Measurements from ENCODE around the gene DLD.
"Not testable (repeated sequence)": the region's sequence is repeated elsewhere in the genome, so short reads cannot be mapped to it uniquely, and the experiment has no call there.

The DLD gene

GRCh38 chr7:107944411-107945169 lies 53.6 kb downstream of the DLD start:
- DNase-seq = no peak

DNA sequence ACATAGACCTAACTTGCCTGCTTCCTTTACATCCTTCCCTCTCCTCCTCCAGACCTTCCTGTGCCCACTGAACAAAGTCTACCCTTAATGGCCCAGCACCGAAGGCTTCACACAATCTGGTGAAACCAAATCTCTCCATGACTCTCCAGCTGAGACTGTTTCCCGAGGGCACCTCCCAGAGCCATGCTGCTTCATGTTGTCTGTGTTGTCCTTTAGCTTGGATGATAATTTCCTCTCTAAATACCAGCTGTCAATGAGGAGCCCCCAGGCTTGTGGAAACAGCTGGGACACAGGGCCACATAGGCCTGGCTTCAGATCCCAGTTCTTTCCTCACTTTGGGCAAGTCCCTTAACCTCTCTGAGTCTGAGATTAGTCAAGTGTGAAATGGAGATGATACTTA lies 54.3 kb downstream of the DLD start:
- no peak for DNase-seq

GRCh38 chr7:107946451-107946850 lies 55.5 kb downstream of the DLD start:
- DNase-seq = no peak

- peak in 1 of 56 donors; percentile 8 for DNase-seq
Observed at GRCh38 chr7:107946881-107947280, 55.9 kb downstream of the DLD start.

GRCh38 chr7:107948645-107949442 lies 57.9 kb downstream of the DLD start:
- DNase-seq = no peak

GRCh38 chr7:107949443-107949935 lies 58.5 kb downstream of the DLD start:
- no peak for DNase-seq

DNA sequence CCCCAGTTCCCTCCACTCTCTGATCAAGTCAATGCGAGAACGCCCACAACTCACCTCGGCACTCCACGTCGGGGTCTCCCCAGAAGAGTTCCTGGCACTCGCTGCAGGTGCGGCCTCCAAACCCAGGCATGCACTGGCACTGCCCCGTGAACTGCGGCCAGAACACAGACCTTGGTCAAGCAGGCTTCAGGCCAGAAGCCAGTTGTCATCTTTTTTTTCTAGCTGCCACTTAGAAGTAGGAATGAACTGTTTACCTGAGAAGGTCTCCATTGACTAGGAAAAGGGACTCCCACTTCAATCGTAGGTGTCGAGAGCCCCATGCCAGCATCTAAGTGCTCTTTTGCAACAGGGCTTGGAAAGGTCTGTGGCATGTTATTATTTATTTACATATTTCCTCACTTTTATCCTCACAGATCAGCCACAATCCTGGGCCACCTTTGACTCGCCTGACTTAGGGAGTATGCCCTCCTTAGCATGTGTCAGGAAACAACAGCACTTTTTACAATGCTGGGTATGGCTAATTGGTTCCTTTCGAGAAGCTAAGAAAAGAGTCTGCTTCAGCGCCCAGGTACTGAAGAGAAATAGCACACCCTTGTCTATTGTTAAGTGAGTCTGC lies 60.3 kb downstream of the DLD start:
- no peak for DNase-seq

DNA sequence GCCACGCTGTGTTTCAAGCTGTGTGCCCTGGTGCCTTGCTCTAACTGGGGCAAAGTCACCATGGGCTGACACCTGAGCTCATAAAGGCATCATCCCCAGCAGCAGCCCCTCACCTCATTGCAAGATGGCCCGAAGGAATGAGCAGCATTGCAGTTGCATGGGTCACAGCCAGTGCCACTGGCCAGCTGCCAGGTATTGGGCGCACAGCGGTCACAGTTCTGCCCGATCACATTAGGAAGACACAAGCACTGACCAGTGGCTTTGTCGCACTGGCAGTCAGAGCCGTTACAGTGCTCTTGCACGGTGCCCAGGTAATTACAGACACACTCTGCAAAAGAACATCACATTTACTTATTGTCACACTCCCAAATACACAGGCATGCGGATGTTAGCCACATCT lies 60.9 kb downstream of the DLD start:
- no peak for DNase-seq

DNA sequence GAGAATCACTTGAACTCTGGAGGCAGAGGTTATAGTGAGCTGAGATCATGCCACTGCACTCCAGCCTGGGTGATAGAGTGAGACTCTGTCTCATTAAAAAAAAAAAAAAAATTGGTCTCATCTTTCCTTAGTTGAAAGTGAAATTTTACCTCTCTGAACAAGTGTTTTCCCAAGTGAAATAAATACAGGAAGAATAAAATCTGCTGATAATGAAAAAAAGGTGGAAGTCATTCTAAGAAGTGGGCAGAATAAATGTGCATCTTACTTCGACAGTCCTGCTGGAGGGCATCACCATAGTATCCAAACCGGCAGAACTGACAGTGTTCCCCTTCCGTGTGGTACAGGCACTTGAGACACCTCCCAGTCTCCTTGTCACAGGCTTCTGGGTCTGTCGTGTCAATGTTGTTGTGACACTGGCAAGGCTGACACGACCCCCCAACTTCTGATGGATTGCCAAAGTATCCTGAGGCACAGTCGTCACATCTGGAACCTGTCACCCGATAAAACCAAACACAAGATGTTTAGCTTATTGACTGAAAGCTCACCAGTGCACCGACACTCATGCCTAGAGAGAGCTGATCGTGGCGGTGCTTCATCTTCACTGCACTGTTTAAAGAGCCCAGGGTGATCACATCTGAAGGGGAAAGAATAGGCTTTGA lies 62.4 kb downstream of the DLD start:
- no peak for DNase-seq

DNA sequence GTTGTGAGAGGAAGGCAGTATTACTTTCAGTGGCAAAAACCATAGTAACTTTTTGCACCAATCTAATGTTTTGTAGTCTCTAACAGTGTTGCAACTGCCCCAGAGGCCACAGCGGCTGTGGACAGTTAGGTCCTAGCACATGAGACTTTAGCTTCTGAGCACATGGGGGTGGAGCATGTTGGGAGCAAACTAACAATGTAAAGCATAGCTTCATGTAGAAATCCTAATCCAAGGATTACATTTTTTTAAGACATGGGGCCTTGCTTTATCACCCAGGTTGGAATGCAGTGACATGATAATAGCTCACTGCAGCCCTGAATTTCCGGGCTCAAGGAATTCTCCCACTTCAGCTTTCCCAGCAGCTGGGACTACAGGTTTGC lies 62.9 kb downstream of the DLD start:
- DNase-seq = no peak

- DNase-seq = no peak
Observed at GRCh38 chr7:107955394-107955793, 64.4 kb downstream of the DLD start.

GRCh38 chr7:107956950-107957349 lies 66.0 kb downstream of the DLD start:
- DNase-seq = not testable (repeated sequence)

DNA sequence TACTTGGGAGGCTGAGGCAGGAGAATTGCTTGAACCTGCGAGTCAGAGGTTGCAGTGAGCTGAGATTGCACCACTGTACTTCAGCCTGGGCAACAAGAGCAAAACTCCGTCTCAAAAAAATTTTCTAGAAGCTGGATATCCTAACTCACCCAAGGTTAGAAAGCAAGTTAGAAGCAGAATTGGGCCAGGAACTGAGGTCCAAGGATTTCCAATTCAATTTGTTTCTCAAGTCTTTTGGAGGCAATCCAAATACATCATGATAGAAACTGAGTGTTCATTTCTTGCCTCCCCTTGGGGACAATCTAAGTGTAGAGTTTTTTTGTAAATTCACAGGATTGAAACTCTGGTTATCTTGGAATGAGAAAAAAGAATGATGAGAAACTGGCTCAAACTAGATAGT lies 66.5 kb downstream of the DLD start:
- no peak for DNase-seq

DNA sequence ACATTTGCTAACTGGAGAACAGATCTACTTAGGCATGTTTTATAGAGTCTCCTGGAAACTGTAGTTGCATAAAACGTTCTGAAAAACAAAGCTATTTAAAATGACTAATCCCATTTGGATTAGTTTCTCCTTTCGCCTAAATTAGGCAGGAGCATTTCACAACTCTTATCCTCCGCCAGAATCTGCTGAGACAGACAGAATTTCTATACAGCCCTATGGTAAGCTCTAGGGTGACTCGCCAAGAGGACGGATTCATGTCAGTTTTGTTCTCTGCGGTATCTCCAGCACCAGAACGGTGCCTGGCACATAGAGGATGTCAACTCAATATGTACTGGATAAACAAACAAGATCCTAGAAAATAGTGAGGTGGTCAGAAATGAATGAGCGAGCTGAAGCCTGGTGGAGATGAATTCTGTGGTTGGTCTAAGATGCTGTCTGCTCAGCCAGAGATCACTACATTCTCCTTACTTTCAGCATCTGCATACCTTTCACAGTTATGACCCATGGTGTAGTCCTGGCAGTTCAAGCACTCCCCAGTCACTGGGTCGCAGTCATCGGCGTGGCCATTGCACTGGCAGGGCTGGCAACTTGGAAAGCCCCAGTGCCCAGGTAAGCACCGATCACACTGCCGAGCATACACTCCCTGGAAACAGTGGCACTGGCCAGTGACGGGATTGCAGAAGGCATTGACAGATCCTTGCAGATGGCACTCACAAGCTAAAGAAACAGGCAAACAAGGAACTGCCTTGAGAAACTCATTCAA lies 68.0 kb downstream of the DLD start:
- peak in 1 of 56 donors; percentile 9 for DNase-seq

- DNase-seq = no peak
Observed at GRCh38 chr7:107959527-107959898, 68.5 kb downstream of the DLD start.

DNA sequence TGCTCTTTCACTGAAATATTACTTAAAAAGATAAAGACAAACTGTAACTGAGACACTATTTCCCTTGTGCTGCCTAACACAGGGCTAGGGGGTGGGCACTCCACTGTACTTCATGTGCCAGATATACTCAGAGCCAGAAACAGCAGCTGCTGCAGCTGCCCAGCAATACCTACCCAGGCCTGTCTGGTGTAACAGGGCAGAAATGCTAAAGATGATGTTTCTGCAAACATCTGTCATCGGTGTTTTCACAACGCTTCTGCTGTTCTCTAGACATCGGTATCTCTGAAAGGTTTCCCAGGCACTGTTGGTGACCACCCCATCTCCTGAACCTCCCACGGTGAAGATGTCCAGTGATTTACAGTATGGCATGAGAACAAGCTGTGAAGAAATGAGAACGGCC lies 69.3 kb downstream of the DLD start:
- no peak for DNase-seq

DNA sequence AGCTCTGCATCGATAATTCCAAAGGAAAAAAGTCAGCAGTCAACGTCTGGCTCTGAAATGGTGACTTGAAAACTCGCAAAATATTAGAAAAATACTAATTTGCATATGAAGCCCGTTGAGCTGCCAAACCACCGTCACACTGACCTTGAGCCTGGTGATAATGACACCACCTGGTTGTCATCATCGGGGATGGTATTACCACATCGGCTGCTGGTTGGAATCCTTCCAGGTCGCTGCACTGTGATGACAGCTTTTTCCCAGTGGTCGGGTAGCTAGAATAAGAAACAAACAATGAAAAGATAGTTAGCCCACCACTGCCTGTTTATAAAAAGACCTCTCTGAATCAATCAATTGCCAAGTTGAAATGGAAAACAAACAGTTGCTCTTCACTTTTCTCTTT lies 70.4 kb downstream of the DLD start:
- DNase-seq = no peak

DNA sequence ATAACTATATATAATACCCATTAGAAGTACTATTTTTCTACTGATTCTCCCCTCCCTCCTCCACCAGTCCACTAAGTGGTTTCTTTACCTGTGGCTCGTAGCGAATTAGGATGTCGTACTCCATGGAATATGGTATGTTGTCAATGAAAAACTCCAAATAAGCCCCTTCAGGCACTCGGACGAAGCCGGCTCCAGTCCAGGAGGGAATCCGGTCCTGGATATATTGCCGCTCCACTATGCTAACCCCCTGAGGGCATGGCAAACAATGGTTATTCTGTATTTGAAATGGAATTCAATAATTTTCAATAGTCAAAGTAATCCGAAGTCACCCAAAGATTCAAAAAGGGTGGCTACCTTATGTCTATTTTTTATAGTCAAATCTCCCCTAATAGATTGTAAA lies 71.8 kb downstream of the DLD start:
- no peak for DNase-seq

DNA sequence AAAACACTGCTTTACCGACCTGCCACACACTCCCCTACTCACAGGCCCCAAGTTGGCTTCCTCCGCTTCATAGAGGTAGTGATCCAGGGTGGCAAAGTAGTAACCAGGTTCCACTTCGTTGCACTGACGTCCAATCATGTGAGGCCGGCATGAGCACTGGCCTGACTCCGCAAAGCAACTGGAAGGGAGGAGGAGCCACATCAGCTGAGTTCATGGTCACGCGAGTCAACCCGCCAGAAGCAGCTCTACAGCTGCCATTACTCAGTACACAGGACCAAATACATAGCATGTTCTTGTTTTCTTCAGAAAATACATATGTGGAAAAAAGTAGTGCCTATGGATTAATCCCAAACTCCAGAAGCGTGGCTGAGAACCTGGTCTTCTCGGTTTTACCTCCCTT lies 73.5 kb downstream of the DLD start:
- DNase-seq = no peak

DNA sequence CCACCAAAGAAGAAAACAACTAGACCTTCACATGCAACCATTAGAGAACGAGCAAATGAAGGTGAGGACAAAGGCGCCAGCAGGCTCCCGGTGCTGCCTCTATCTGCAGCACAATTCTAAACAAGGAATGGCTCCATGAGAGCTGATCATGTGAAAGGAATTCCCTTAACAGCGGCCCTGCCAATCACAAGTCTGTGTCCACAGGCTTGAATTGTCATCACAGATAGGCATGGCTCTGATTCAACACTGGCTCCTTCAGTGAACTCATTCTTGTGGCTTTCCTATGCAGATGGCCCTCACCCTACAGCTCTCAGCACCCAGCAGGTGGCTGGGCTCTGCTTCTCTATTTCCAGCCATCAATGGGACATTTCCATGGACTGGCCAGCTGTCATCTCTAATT lies 75.7 kb downstream of the DLD start:
- DNase-seq = peak in 2 of 56 donors; percentile 2 to 15

- DNase-seq = no peak
Observed at GRCh38 chr7:107967420-107967819, 76.4 kb downstream of the DLD start.
